K562 (cell line): ENCODE data around the gene SPIRE1. TPM values are rescaled to one million over a fixed set of nuclear protein-coding genes. Genes with fewer than 3 reads are reported as not detected.

Source experiments
- ATAC-seq: fragments of 200-7000 bp; cut with Tn5 transposase; 3 replicates; pipeline ENCODE4 v1.9.1; 2020; ENCODE audit warnings: moderate library complexity
- BruUV-seq: library from RNA; stranded (reverse); fragments of 400-500 nt; replicated peaks from 2 replicates; lab custom pipeline; 2021; lab: Mats Ljungman, UMichigan
- CTCF ChIA-PET: fragments of 300-600 bp; formaldehyde crosslinking; extraction: SDS; loops from one replicate; lab custom pipeline; 2021; ENCODE audit warnings: low intra/inter-chr PET ratio; lab: Yijun Ruan, JAX
- POLR2A ChIA-PET: fragments of 300-600, 350-650 bp; sonication (Branson Sonifier 250); formaldehyde crosslinking; extraction: SDS; loops from one replicate; lab custom pipeline; 2021; ENCODE audit warnings: antibody characterized with exemption, inconsistent platforms; lab: Yijun Ruan, JAX
- DNase-seq, 4 experiments: peaks; one replicate each; pipeline versions ENCODE4 v3.0.0 to v3.0.0-alpha.2; 2011 to 2018; ENCODE audit warnings: low spot score in 3 of 4, mixed read lengths in 3 of 4; ENCODE audit errors: extremely low read depth in 1 of 4
- FAIRE-seq: peaks from 2 replicates; lab custom pipeline; 2011; peaks lifted over from hg19 to GRCh38; lab: Jason Lieb, UNC
- H2AFZ ChIP-seq: 2 replicates; pipeline ENCODE4 v1.6.0; 2011; ENCODE audit warnings: low read depth, low read length, control low read depth, inconsistent platforms
- H3K27ac ChIP-seq: fragments of 200-600 bp; 3 replicates; pipeline ENCODE4 v1.8.0; 2011; ENCODE audit warnings: low read depth, mild to moderate bottlenecking, control low read depth, inconsistent platforms, low read length, moderate library complexity, mixed read lengths; ENCODE audit errors: extremely low read depth
- H3K27me3 ChIP-seq, 2 experiments: fragments of 300-600 bp in 1 of 2; 2 replicates in 1 of 2; 3 replicates in 1 of 2; pipeline versions ENCODE4 v1.6.0 to v1.8.0; 2011; ENCODE audit warnings: inconsistent platforms in 2 of 2, low read length in 2 of 2, mild to moderate bottlenecking in 1 of 2, mixed read lengths in 1 of 2, moderate library complexity in 1 of 2; ENCODE audit not compliant: control insufficient read depth in 2 of 2, insufficient read depth in 2 of 2
- H3K36me3 ChIP-seq: fragments of 300-600 bp; 3 replicates; pipeline ENCODE4 v1.8.0; 2011; ENCODE audit warnings: mild to moderate bottlenecking, low read length, inconsistent platforms; ENCODE audit not compliant: control insufficient read depth, insufficient read depth
- H3K4me1 ChIP-seq, 2 experiments: fragments of 200-600 bp in 1 of 2; replicated peaks in 1 of 2; 2 replicates in 1 of 2; 3 replicates in 1 of 2; pipeline versions ENCODE4 v1.5.1 to v1.8.0; 2011; ENCODE audit warnings: inconsistent platforms in 2 of 2, low read length in 2 of 2, mild to moderate bottlenecking in 1 of 2, mixed read lengths in 1 of 2, moderate library complexity in 1 of 2; ENCODE audit not compliant: control insufficient read depth in 2 of 2, insufficient read depth in 2 of 2
- H3K4me2 ChIP-seq: 2 replicates; pipeline ENCODE4 v1.6.1; 2011; ENCODE audit warnings: low read length, control low read depth, inconsistent platforms, mixed read lengths; ENCODE audit not compliant: insufficient read depth
- H3K4me3 ChIP-seq: fragments of 200-600 bp; sonication (generic), shearing (Covaris generic); 2 replicates; pipeline ENCODE4 v1.5.1; 2016; ENCODE audit warnings: control low read depth, inconsistent platforms
- H3K79me2 ChIP-seq: fragments of 200-600 bp; 3 replicates; pipeline ENCODE4 v1.8.0; 2011; ENCODE audit warnings: low read length, inconsistent platforms; ENCODE audit not compliant: control insufficient read depth, insufficient read depth
- H3K9ac ChIP-seq, 2 experiments: 2 replicates each; pipeline versions ENCODE4 v1.6.0 to v1.6.1; 2011; ENCODE audit warnings: low read depth in 2 of 2, low read length in 2 of 2, control low read depth in 1 of 2, inconsistent platforms in 1 of 2, mild to moderate bottlenecking in 1 of 2, mixed read lengths in 1 of 2; ENCODE audit not compliant: insufficient read depth in 1 of 2
- H3K9me1 ChIP-seq: one replicate; pipeline ENCODE4 v1.6.0; 2011; ENCODE audit warnings: inconsistent platforms, mild to moderate bottlenecking, low read length, moderate library complexity; ENCODE audit not compliant: control insufficient read depth, insufficient read depth
- H3K9me3 ChIP-seq: replicated peaks from 2 replicates; pipeline ENCODE4 v1.5.1; 2011; ENCODE audit warnings: low read depth, low read length, inconsistent platforms; ENCODE audit not compliant: control insufficient read depth, insufficient read depth
- H4K20me1 ChIP-seq: replicated peaks from 2 replicates; pipeline ENCODE4 v1.6.1; 2011; ENCODE audit warnings: low read length, inconsistent platforms, mixed read lengths; ENCODE audit not compliant: control insufficient read depth, insufficient read depth
- BHLHE40 ChIP-seq: IDR thresholded peaks from 2 replicates; pipeline ENCODE4 v1.6.1; 2011; ENCODE audit warnings: low read length, improper control_type of control experiment
- BMI1 ChIP-seq: fragments of 150-350 bp; IDR thresholded peaks from 2 replicates; pipeline ENCODE4 v1.6.1; 2014; ENCODE audit warnings: low read length
- MAFF ChIP-seq: IDR thresholded peaks from 2 replicates; pipeline ENCODE4 v1.6.1; 2012; ENCODE audit warnings: low read length, improper control_type of control experiment
- MIER1 ChIP-seq: fragments of 450-650 bp; IDR thresholded peaks from 2 replicates; pipeline ENCODE4 v1.6.1; 2016; ENCODE audit warnings: antibody characterized with exemption, mild to moderate bottlenecking, low read depth
- PCBP2 ChIP-seq: fragments of 200-400 bp; formaldehyde crosslinking; IDR thresholded peaks from 2 replicates; pipeline ENCODE4 v1.6.1; 2018; ENCODE audit warnings: low read length, low read depth, mild to moderate bottlenecking, moderate library complexity; ENCODE audit not compliant: poor library complexity, severe bottlenecking
- PML ChIP-seq: IDR thresholded peaks from 2 replicates; pipeline ENCODE4 v1.6.1; 2012; ENCODE audit warnings: low read length, inconsistent platforms
- RAD21 ChIP-seq, 2 experiments: fragments of 250-450 bp in 1 of 2; fragments of 450-650 bp in 1 of 2; sonication (Bioruptor Pico) in 1 of 2; formaldehyde crosslinking in 1 of 2; IDR thresholded peaks in 1 of 2; conservative IDR thresholded peaks in 1 of 2; 2 replicates each; pipeline versions ENCODE4 v1.4.0 to v1.8.0; 2020 to 2022; ENCODE audit warnings: mild to moderate bottlenecking in 2 of 2, moderate library complexity in 1 of 2
- STAT5A ChIP-seq: IDR thresholded peaks from 2 replicates; pipeline ENCODE4 v1.6.1; 2012; ENCODE audit warnings: low read length, inconsistent platforms, borderline replicate concordance
- SUPT5H ChIP-seq: fragments of 450-650 bp; IDR thresholded peaks from 2 replicates; pipeline ENCODE4 v1.6.1; 2016
- TAF9B ChIP-seq: fragments of 450-650 bp; IDR thresholded peaks from 2 replicates; pipeline ENCODE4 v1.6.1; 2018; ENCODE audit warnings: mild to moderate bottlenecking; ENCODE audit not compliant: partially characterized antibody
- TEAD2 ChIP-seq: fragments of 450-650 bp; IDR thresholded peaks from 2 replicates; pipeline ENCODE4 v1.6.1; 2016; ENCODE audit warnings: missing genetic modification characterization, control low read depth, missing compliant biosample characterization
- U2AF1 ChIP-seq: fragments of 200-400 bp; formaldehyde crosslinking; optimal IDR thresholded peaks from 2 replicates; pipeline ENCODE3; 2017; ENCODE audit warnings: mild to moderate bottlenecking, low read depth, low read length, moderate library complexity
- ZNF444 ChIP-seq: fragments of 250-450 bp; sonication (Bioruptor Pico); IDR thresholded peaks from 2 replicates; pipeline ENCODE4 v1.4.0; 2020; ENCODE audit warnings: mild to moderate bottlenecking, moderate library complexity
- WGBS: fragments of 100-300 bp; shearing (Covaris generic); methylation state at CpG from one replicate; pipeline ENCODE4 v1.1.6; 2016; ENCODE audit warnings: low coverage, mixed read lengths; ENCODE audit not compliant: insufficient coverage; ENCODE audit errors: missing lambda C conversion rate; 5-methylcytosine and 5-hydroxymethylcytosine counted together
- in situ Hi-C: fragments of 300-500 bp; cut with MboI; formaldehyde crosslinking; loops from 4 replicates; pipeline ENCODE4 v1.15.0; 2018; ENCODE audit warnings: inconsistent platforms, mixed read lengths
- intact Hi-C: fragments of 100-400 bp; cut with micrococcal nuclease; formaldehyde crosslinking; loops from 2 replicates; pipeline ENCODE4 v1.14.2; 2022
- polyA plus RNA-seq, 8 experiments: library from polyadenylated mRNA; depleted of rRNA in 4 of 8; stranded (reverse) in 5 of 8; unstranded in 3 of 8; fragments of >200 nt; fragmentation: Nextera tagmentation in 2 of 8; fragmentation: Illumina TruSeq in 1 of 8; extraction: Ambion mirVana in 2 of 8; extraction: Trizol in 1 of 8; gene quantifications; 2 replicates each; pipeline versions ENCODE4 v1.2.1 to v1.2.3, GENCODE V29; 2011 to 2014; ENCODE audit warnings: inconsistent platforms in 1 of 8, missing spikeins in 1 of 8
- total RNA-seq, 7 experiments: library from RNA; depleted of rRNA in 6 of 7; stranded (reverse); fragments of >200 nt in 6 of 7; fragmentation: Illumina TruSeq in 2 of 7; extraction: Trizol in 2 of 7; gene quantifications; 2 replicates each; pipeline versions ENCODE4 v1.2.1 to v1.2.3, GENCODE V29; 2011 to 2021; ENCODE audit warnings: low replicate concordance in 1 of 7
- TF ChIP-seq, protein P1 (sequence below): fragments of 250-450 bp; sonication (Bioruptor Pico); IDR thresholded peaks from 2 replicates; pipeline ENCODE4 v1.5.0; 2020; ENCODE audit warnings: mild to moderate bottlenecking
- TF ChIP-seq, protein P2 (sequence below), 3 experiments: IDR thresholded peaks in 2 of 3; conservative IDR thresholded peaks in 1 of 3; 2 replicates each; pipeline ENCODE4 v1.5.1; 2011 to 2012; ENCODE audit warnings: low read length in 3 of 3, mild to moderate bottlenecking in 3 of 3, control low read depth in 2 of 3, improper control_type of control experiment in 1 of 3, inconsistent platforms in 1 of 3, low read depth in 1 of 3, mixed read lengths in 1 of 3, moderate library complexity in 1 of 3; ENCODE audit not compliant: insufficient read depth in 2 of 3
- TF ChIP-seq, protein P3 (sequence below): fragments of 250-450 bp; sonication (Bioruptor Pico); IDR thresholded peaks from 2 replicates; pipeline ENCODE4 v1.6.1; 2021; ENCODE audit warnings: mild to moderate bottlenecking

SPIRE1 gene
- total and polyA plus RNA-seq, 9 of the 15 experiments (the other 6 are each of a cell fraction or from before 2014, with no cell fraction given) = 2.9 to 14.0 (median 10.2) TPM

- no peak for TF ChIP-seq BMI1
- no peak for TF ChIP-seq BHLHE40
- no peak for TF ChIP-seq U2AF1
- TF ChIP-seq, protein P1, sequence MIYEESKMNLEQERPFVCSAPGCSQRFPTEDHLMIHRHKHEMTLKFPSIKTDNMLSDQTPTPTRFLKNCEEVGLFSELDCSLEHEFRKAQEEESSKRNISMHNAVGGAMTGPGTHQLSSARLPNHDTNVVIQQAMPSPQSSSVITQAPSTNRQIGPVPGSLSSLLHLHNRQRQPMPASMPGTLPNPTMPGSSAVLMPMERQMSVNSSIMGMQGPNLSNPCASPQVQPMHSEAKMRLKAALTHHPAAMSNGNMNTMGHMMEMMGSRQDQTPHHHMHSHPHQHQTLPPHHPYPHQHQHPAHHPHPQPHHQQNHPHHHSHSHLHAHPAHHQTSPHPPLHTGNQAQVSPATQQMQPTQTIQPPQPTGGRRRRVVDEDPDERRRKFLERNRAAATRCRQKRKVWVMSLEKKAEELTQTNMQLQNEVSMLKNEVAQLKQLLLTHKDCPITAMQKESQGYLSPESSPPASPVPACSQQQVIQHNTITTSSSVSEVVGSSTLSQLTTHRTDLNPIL (CRISPR knock-in tag) = no peak
Observed at GRCh38 chr18:12532661-12533060, 125.2 kb downstream of the SPIRE1 start (continued).

DNA sequence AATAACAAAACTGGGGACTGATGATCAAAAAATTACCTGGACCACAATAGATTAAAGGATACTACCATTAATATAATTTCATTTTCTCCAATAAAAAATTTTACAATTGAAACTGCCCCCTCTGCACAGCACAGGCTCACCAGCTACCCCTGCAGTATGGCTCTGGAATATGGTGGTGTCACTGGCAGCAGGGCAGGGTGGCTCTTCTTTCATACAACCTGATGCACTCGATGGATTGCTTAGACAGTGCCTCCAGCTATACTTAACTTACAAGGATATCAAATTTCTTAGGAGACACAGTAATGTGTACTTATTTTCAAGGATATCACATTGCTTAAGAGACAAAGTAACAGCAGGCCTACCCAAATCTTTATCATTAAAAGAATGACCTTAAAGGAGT is 126.2 kb downstream of the SPIRE1 start:
- peak; percentile 61; the same call in 2 of the 3 replicates for ATAC-seq
- no peak for FAIRE-seq
- Histone ChIP-seq H2AFZ (no peak overlapping the region), H3K79me2 (no peaks in the 10 kb centered on the region), H3K27me3 (no peaks in the 10 kb centered on the region), H3K27ac (no peak overlapping the region), H4K20me1 (no peaks in the 10 kb centered on the region), H3K4me2 (no peak overlapping the region), H3K9me1 (no peaks in the 10 kb centered on the region), H3K36me3 (no peaks in the 10 kb centered on the region), H3K9me3 (no peaks in the 10 kb centered on the region), H3K9ac (no peak overlapping the region), H3K4me3 (no peak overlapping the region), H3K4me1 (no peaks in the 10 kb centered on the region)
- DNase-seq = no peak
- in situ Hi-C loops (no loop called here), intact Hi-C loops (loop anchor here (5.0 kb wide), 1 partner anchor 134 kb away; no protein-coding TSS in a partner anchor)
- BruUV-seq = no TSS peak
- WGBS = 25% methylated on average over 1 of the region's 1 CpG
- peak in 1 of 2 experiments; percentile 19; a peak in 2 of 4 replicates for TF ChIP-seq RAD21 (CRISPR knock-in tag; conservative IDR thresholded peaks at IDR 0.05 in 1 of 2, IDR thresholded peaks at IDR 0.05 in 1 of 2)
- TF ChIP-seq PCBP2 = no peak
- no peak for TF ChIP-seq MIER1
- TF ChIP-seq ZNF444 = no peak
- TF ChIP-seq, protein P2, sequence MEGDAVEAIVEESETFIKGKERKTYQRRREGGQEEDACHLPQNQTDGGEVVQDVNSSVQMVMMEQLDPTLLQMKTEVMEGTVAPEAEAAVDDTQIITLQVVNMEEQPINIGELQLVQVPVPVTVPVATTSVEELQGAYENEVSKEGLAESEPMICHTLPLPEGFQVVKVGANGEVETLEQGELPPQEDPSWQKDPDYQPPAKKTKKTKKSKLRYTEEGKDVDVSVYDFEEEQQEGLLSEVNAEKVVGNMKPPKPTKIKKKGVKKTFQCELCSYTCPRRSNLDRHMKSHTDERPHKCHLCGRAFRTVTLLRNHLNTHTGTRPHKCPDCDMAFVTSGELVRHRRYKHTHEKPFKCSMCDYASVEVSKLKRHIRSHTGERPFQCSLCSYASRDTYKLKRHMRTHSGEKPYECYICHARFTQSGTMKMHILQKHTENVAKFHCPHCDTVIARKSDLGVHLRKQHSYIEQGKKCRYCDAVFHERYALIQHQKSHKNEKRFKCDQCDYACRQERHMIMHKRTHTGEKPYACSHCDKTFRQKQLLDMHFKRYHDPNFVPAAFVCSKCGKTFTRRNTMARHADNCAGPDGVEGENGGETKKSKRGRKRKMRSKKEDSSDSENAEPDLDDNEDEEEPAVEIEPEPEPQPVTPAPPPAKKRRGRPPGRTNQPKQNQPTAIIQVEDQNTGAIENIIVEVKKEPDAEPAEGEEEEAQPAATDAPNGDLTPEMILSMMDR (IDR thresholded peaks at IDR 0.05 in 2 of 3, conservative IDR thresholded peaks at IDR 0.05 in 1 of 3; ENCODE audit: insufficient read depth in 2 of 3, low read depth in 1 of 3, low read length in 3 of 3) = peak in 2 of 3 experiments; percentile 12 to 18; a peak in 1 of 6 replicates
- no peak for TF ChIP-seq PML
- TF ChIP-seq SUPT5H = no peak
- no peak for TF ChIP-seq TAF9B
- no peak for TF ChIP-seq MAFF
- TF ChIP-seq STAT5A = no peak
- no peak for TF ChIP-seq TEAD2 (tag)
- TF ChIP-seq, protein P3, sequence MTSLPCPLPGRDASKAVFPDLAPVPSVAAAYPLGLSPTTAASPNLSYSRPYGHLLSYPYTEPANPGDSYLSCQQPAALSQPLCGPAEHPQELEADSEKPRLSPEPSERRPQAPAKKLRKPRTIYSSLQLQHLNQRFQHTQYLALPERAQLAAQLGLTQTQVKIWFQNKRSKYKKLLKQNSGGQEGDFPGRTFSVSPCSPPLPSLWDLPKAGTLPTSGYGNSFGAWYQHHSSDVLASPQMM (CRISPR knock-in tag) = no peak
- ChIA-PET POLR2A (no interaction called here), CTCF (no interaction called here)
